Measurements from ENCODE around the gene S100Z.

- TF ChIP-seq CTCF (IDR thresholded peaks at IDR 0.05) (no peak), POLR2A (IDR thresholded peaks at IDR 0.05) (no peak)
Measured at GRCh38 chr5:76941000-76941399, 91.2 kb downstream of the S100Z start.
